Neural cell (in vitro differentiated cells): Measurements from ENCODE around the gene GLUD2. TPM values are rescaled to one million over a fixed set of nuclear protein-coding genes. Genes with fewer than 3 reads are reported as not detected.

Source experiments
- H2AFZ ChIP-seq: fragments of 200-600, 300-800 bp; sonication (generic), shearing (Covaris generic); 2 replicates; pipeline ENCODE4 v1.6.0; 2014; ENCODE audit warnings: low read depth, mild to moderate bottlenecking, antibody characterized with exemption, low read length, moderate library complexity
- H3F3A ChIP-seq: fragments of 200-600 bp; shearing (Covaris generic); 2 replicates; pipeline ENCODE4 v1.6.1; 2016; ENCODE audit warnings: mild to moderate bottlenecking, moderate library complexity, mixed read lengths, antibody characterized with exemption, low read length; ENCODE audit not compliant: insufficient read depth, poor library complexity, severe bottlenecking
- H3K27ac ChIP-seq: fragments of 200-600, 300-800 bp; sonication (generic), shearing (Covaris generic); 2 replicates; pipeline ENCODE4 v1.5.1; 2014; ENCODE audit warnings: mild to moderate bottlenecking, low read length, moderate library complexity
- H3K27me3 ChIP-seq: fragments of 300-800, 200-600 bp; sonication (generic), shearing (Covaris generic); 2 replicates; pipeline ENCODE4 v1.6.0; 2014; ENCODE audit warnings: mild to moderate bottlenecking, low read depth, low read length, moderate library complexity; ENCODE audit not compliant: insufficient read depth
- H3K36me3 ChIP-seq: fragments of 300-800, 200-600 bp; sonication (generic), shearing (Covaris generic); 2 replicates; pipeline ENCODE4 v1.5.1; 2014; ENCODE audit warnings: mild to moderate bottlenecking, antibody characterized with exemption, low read length, moderate library complexity; ENCODE audit not compliant: insufficient read depth
- H3K4me2 ChIP-seq: fragments of 300-800, 200-600 bp; sonication (generic), shearing (Covaris generic); 2 replicates; pipeline ENCODE4 v1.6.0; 2014; ENCODE audit warnings: mild to moderate bottlenecking, low read length
- H3K4me3 ChIP-seq: fragments of 300-800, 200-600 bp; sonication (generic), shearing (Covaris generic); 2 replicates; pipeline ENCODE4 v1.5.1; 2014; ENCODE audit warnings: mild to moderate bottlenecking, low read length, moderate library complexity
- H3K79me2 ChIP-seq: fragments of 200-600 bp; shearing (Covaris generic); replicated peaks from 2 replicates; pipeline ENCODE4 v1.6.0; 2014; ENCODE audit warnings: mild to moderate bottlenecking, low read length, moderate library complexity; ENCODE audit not compliant: insufficient read depth
- H3K9ac ChIP-seq: fragments of 300-800, 200-600 bp; sonication (generic), shearing (Covaris generic); 2 replicates; pipeline ENCODE4 v1.6.1; 2016; ENCODE audit warnings: mild to moderate bottlenecking, low read length, mixed read lengths
- H3K9me2 ChIP-seq: fragments of 200-600 bp; shearing (Covaris generic); 2 replicates; pipeline ENCODE4 v1.6.1; 2016; ENCODE audit warnings: mild to moderate bottlenecking, low read length, mixed read lengths; ENCODE audit not compliant: insufficient read depth
- H3K9me3 ChIP-seq: fragments of 200-600, 300-800 bp; sonication (generic), shearing (Covaris generic); 2 replicates; pipeline ENCODE4 v1.6.1; 2016; ENCODE audit warnings: mild to moderate bottlenecking, mixed run types, low read length, moderate library complexity, mixed read lengths
- H4K20me1 ChIP-seq: fragments of 200-600 bp; shearing (Covaris generic); 2 replicates; pipeline ENCODE4 v1.6.1; 2016; ENCODE audit warnings: mild to moderate bottlenecking, mixed run types; ENCODE audit not compliant: insufficient read depth
- CTCF ChIP-seq: fragments of 450-650 bp; IDR thresholded peaks from 2 replicates; pipeline ENCODE4 v1.5.1; 2014; ENCODE audit warnings: antibody characterized with exemption, mild to moderate bottlenecking, moderate library complexity; ENCODE audit not compliant: poor library complexity, severe bottlenecking
- EP300 ChIP-seq: fragments of 450-650 bp; conservative IDR thresholded peaks from 2 replicates; pipeline ENCODE4 v1.6.1; 2014; ENCODE audit warnings: antibody characterized with exemption, mild to moderate bottlenecking, moderate library complexity; ENCODE audit not compliant: poor library complexity, severe bottlenecking
- EZH2 ChIP-seq: fragments of 200-600, 300-800 bp; shearing (Covaris generic), sonication (generic); IDR thresholded peaks from 2 replicates; pipeline ENCODE4 v1.6.1; 2014; ENCODE audit warnings: antibody characterized with exemption, low read length, borderline replicate concordance, mild to moderate bottlenecking; ENCODE audit not compliant: insufficient read depth, poor library complexity, severe bottlenecking
- MXI1 ChIP-seq: fragments of 450-650 bp; conservative IDR thresholded peaks from 2 replicates; pipeline ENCODE4 v1.6.1; 2014; ENCODE audit warnings: antibody characterized with exemption, mild to moderate bottlenecking; ENCODE audit not compliant: poor library complexity, severe bottlenecking
- POLR2AphosphoS5 ChIP-seq: IDR thresholded peaks from 2 replicates; pipeline ENCODE4 v1.6.1; 2012
- RAD21 ChIP-seq: fragments of 450-650 bp; conservative IDR thresholded peaks from 2 replicates; pipeline ENCODE4 v1.6.1; 2014; ENCODE audit warnings: antibody characterized with exemption, mild to moderate bottlenecking, moderate library complexity
- REST ChIP-seq: IDR thresholded peaks from 2 replicates; pipeline ENCODE4 v1.6.1; 2012; ENCODE audit warnings: borderline replicate concordance
- SMC3 ChIP-seq: fragments of 450-650 bp; conservative IDR thresholded peaks from 2 replicates; pipeline ENCODE4 v1.6.1; 2014; ENCODE audit warnings: antibody characterized with exemption, mild to moderate bottlenecking, moderate library complexity; ENCODE audit not compliant: poor library complexity
- TAF1 ChIP-seq: IDR thresholded peaks from 2 replicates; pipeline ENCODE4 v1.6.1; 2012; ENCODE audit warnings: low read depth
- polyA plus RNA-seq: library from polyadenylated mRNA; depleted of rRNA; stranded (reverse); fragments of >200 nt; gene quantifications from 2 replicates; pipeline ENCODE4 v1.2.3, GENCODE V29; 2014

GLUD2 gene
- polyA plus RNA-seq, 1 donor from 2014 or later: 0.35 TPM

GRCh38 chrX:121085612-121086010 lies 38.2 kb downstream of the GLUD2 start:
- no peaks in the 10 kb centered on the region for H3K9me2 ChIP-seq
- H3K79me2 ChIP-seq: no peaks in the 10 kb centered on the region
- H2AFZ ChIP-seq: no peak overlapping the region
- no peak for TF ChIP-seq POLR2AphosphoS5
- TF ChIP-seq REST: no peak
- no peak for TF ChIP-seq TAF1
- no peak for TF ChIP-seq RAD21
- no peak for TF ChIP-seq EP300
- TF ChIP-seq EZH2: no peak
- no peak for TF ChIP-seq CTCF
- TF ChIP-seq MXI1: no peak
- TF ChIP-seq SMC3: no peak
- no peaks in the 10 kb centered on the region for H4K20me1 ChIP-seq
- no peak overlapping the region for H3K27ac ChIP-seq
- H3K9me3 ChIP-seq: no peaks in the 10 kb centered on the region
- no peaks in the 10 kb centered on the region for H3K27me3 ChIP-seq
- no peak overlapping the region for H3K4me3 ChIP-seq
- no peak overlapping the region for H3K4me2 ChIP-seq
- H3K36me3 ChIP-seq: no peaks in the 10 kb centered on the region
- H3K9ac ChIP-seq: no peak overlapping the region
- H3F3A ChIP-seq: no peaks in the 10 kb centered on the region

GRCh38 chrX:121093011-121093410 lies 45.6 kb downstream of the GLUD2 start:
- Histone ChIP-seq H4K20me1 (no peaks in the 10 kb centered on the region), H3K9me3 (no peaks in the 10 kb centered on the region), H3F3A (no peaks in the 10 kb centered on the region), H3K4me3 (no peak overlapping the region), H3K27ac (no peak overlapping the region), H3K27me3 (no peaks in the 10 kb centered on the region), H3K36me3 (no peaks in the 10 kb centered on the region), H3K9ac (no peak overlapping the region), H3K79me2 (no peaks in the 10 kb centered on the region), H3K9me2 (no peaks in the 10 kb centered on the region), H2AFZ (no peak overlapping the region), H3K4me2 (no peak overlapping the region)
- no peak for TF ChIP-seq SMC3
- TF ChIP-seq CTCF: no peak

Other genes starting within 250 kb of the GLUD2 start
- not detected in 2 replicates for gene CT47B1, start 171.7 kb upstream of the GLUD2 start, polyA plus RNA-seq
- gene CT47A11, start 110.5 kb upstream of the GLUD2 start, polyA plus RNA-seq: not detected in 2 replicates
- not detected in 2 replicates for gene CT47A10, start 105.6 kb upstream of the GLUD2 start, polyA plus RNA-seq
- gene CT47A9, start 100.7 kb upstream of the GLUD2 start, polyA plus RNA-seq: not detected in 2 replicates
- not detected in 2 replicates for gene CT47A8, start 95.9 kb upstream of the GLUD2 start, polyA plus RNA-seq
- gene CT47A7, start 91.0 kb upstream of the GLUD2 start, polyA plus RNA-seq: not detected in 2 replicates
- gene CT47A6, start 86.1 kb upstream of the GLUD2 start, polyA plus RNA-seq: not detected in 2 replicates
- gene CT47A5, start 81.3 kb upstream of the GLUD2 start, polyA plus RNA-seq: not detected in 2 replicates
- not detected in 2 replicates for gene CT47A4, start 76.4 kb upstream of the GLUD2 start, polyA plus RNA-seq
- gene CT47A3, start 71.5 kb upstream of the GLUD2 start, polyA plus RNA-seq: not detected in 2 replicates
- gene CT47A2, start 66.7 kb upstream of the GLUD2 start, polyA plus RNA-seq: not detected in 2 replicates
- not detected in 2 replicates for gene CT47A1, start 61.9 kb upstream of the GLUD2 start, polyA plus RNA-seq